ENCODE data around the gene HEBP2.

Gene HEBP2

DNA sequence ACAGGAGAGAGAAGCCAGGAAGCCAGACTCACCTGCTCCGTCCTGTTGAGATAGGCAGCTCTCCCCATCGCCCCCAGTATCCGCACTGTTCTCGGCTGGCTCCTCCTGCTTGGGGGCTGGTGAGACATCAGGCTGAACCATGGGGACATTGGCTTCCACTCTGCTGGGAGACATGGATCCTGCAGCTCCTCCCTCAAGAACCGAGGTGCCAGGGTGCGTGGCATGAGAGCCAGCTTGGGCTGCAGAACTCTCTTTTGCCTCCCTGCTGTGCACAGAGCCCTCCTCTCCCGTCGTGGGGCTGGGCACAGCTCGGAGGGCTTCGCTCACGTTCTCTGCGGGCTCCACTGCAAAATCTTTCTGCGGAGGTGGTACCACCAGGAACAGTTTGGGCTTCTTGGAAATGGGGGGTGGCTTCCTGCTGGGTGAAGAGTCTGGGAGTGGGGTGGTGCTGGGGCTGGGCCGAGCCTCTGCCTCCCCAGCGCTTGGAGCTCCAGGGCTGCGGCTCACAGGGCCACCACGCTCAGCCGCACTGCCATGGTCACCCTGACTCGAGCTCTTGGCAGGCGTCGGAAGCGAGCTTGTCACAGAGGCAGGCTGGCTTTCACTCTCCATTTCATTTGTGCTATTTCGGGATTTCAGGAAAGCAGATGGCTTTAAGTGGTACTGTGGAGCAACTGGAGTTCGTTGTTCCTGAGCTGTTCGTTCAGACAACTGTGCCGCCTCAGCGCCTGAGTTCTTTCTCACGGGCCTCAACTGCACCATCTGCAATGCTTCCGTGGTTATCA is 26.5 kb downstream of the HEBP2 start:
- Histone ChIP-seq H2BK120ac (ENCODE audit: low read depth, low read length) (no peak overlapping the region), H2BK12ac (ENCODE audit: low read length in 2 of 2) (no peak overlapping the region), H4K91ac (ENCODE audit: low read length) (no peak overlapping the region), H3K4me1 (ENCODE audit: control insufficient read depth, insufficient read depth, low read depth, low read length) (no peaks in the 10 kb centered on the region), H3K9ac (ENCODE audit: low read length) (no peak overlapping the region), H3K18ac (ENCODE audit: low read depth in 1 of 2, low read length in 2 of 2) (no peak overlapping the region), H2BK5ac (ENCODE audit: low read depth, low read length, poor library complexity, severe bottlenecking) (no peak overlapping the region), H3K27ac (ENCODE audit: low read length, poor library complexity, severe bottlenecking) (no peak overlapping the region), H3K4me2 (ENCODE audit: low read length, poor library complexity, severe bottlenecking) (no peak overlapping the region), H3K36me3 (ENCODE audit: control insufficient read depth in 1 of 2, insufficient read depth in 2 of 2, low read depth in 1 of 2, low read length in 2 of 2) (peaks cover 42 to 50% of the 10 kb centered on the region in 2 experiments), H3K27me3 (ENCODE audit: control insufficient read depth in 1 of 2, insufficient read depth in 1 of 2, low read length in 2 of 2) (no peaks in the 10 kb centered on the region), H3K79me1 (replicated peaks; ENCODE audit: low read length, poor library complexity, severe bottlenecking) (peaks cover 25% of the 10 kb centered on the region), H3K14ac (ENCODE audit: low read length in 2 of 2) (no peak overlapping the region), H3K4ac (ENCODE audit: low read depth in 1 of 2, low read length in 2 of 2) (no peak overlapping the region), H3K9me3 (ENCODE audit: control insufficient read depth, low read length) (no peaks in the 10 kb centered on the region), H2AK5ac (ENCODE audit: low read length, severe bottlenecking) (no peak overlapping the region), H2AFZ (ENCODE audit: low read depth, low read length) (no peak overlapping the region), H3K4me3 (ENCODE audit: insufficient read depth in 1 of 2, low read depth in 1 of 2, low read length in 2 of 2) (no peak overlapping the region), H4K8ac (ENCODE audit: low read length) (no peak overlapping the region), H2BK15ac (ENCODE audit: low read depth, poor library complexity, severe bottlenecking) (peak overlapping the region; percentile 9), H3K23ac (ENCODE audit: low read length in 2 of 2) (no peak overlapping the region)
- 95% methylated on average over 29 of the region's 29 CpGs for whole genome bisulfite sequencing
- no peak for DNase-seq

- peaks cover 25% of the 10 kb centered on the region for H3K79me1 ChIP-seq (replicated peaks; ENCODE audit: low read length, poor library complexity, severe bottlenecking)
- no peak overlapping the region for H3K4me2 ChIP-seq (ENCODE audit: low read length, poor library complexity, severe bottlenecking)
- H4K8ac ChIP-seq (ENCODE audit: low read length), result no peak overlapping the region
- H2BK12ac ChIP-seq (ENCODE audit: low read length in 2 of 2), result no peak overlapping the region
- DNase-seq, result no peak
- H3K27me3 ChIP-seq (ENCODE audit: control insufficient read depth in 1 of 2, insufficient read depth in 1 of 2, low read length in 2 of 2), result no peaks in the 10 kb centered on the region
- H2BK120ac ChIP-seq (ENCODE audit: low read depth, low read length), result no peak overlapping the region
- no peak overlapping the region for H3K23ac ChIP-seq (ENCODE audit: low read length in 2 of 2)
- no peak overlapping the region for H2AFZ ChIP-seq (ENCODE audit: low read depth, low read length)
- no peak overlapping the region for H4K91ac ChIP-seq (ENCODE audit: low read length)
- H3K27ac ChIP-seq (ENCODE audit: low read length, poor library complexity, severe bottlenecking), result no peak overlapping the region
- WGBS, result 94% methylated on average over 19 of the region's 19 CpGs
- H3K14ac ChIP-seq (ENCODE audit: low read length in 2 of 2), result no peak overlapping the region
- no peaks in the 10 kb centered on the region for H3K9me3 ChIP-seq (ENCODE audit: control insufficient read depth, low read length)
- no peak overlapping the region for H2BK15ac ChIP-seq (ENCODE audit: low read depth, poor library complexity, severe bottlenecking)
- no peak overlapping the region for H3K18ac ChIP-seq (ENCODE audit: low read depth in 1 of 2, low read length in 2 of 2)
- H3K36me3 ChIP-seq (ENCODE audit: control insufficient read depth in 1 of 2, insufficient read depth in 2 of 2, low read depth in 1 of 2, low read length in 2 of 2), result peaks cover 41 to 43% of the 10 kb centered on the region in 2 experiments
- H2BK5ac ChIP-seq (ENCODE audit: low read depth, low read length, poor library complexity, severe bottlenecking), result no peak overlapping the region
- no peak overlapping the region for H3K9ac ChIP-seq (ENCODE audit: low read length)
- H3K4me1 ChIP-seq (ENCODE audit: control insufficient read depth, insufficient read depth, low read depth, low read length), result no peaks in the 10 kb centered on the region
- no peak overlapping the region for H2AK5ac ChIP-seq (ENCODE audit: low read length, severe bottlenecking)
- H3K4ac ChIP-seq (ENCODE audit: low read depth in 1 of 2, low read length in 2 of 2), result peak overlapping the region in 1 of 2 experiments; percentile 6
- H3K4me3 ChIP-seq (ENCODE audit: insufficient read depth in 1 of 2, low read depth in 1 of 2, low read length in 2 of 2), result no peak overlapping the region
Measured at GRCh38 chr6:138431256-138432062, 27.4 kb downstream of the HEBP2 start.

GRCh38 chr6:138432063-138432356 is 28.0 kb downstream of the HEBP2 start:
- H3K18ac ChIP-seq (ENCODE audit: low read depth in 1 of 2, low read length in 2 of 2), result no peak overlapping the region
- no peak overlapping the region for H3K4me3 ChIP-seq (ENCODE audit: insufficient read depth in 1 of 2, low read depth in 1 of 2, low read length in 2 of 2)
- no peak overlapping the region for H3K9ac ChIP-seq (ENCODE audit: low read length)
- H3K14ac ChIP-seq (ENCODE audit: low read length in 2 of 2), result no peak overlapping the region
- no peaks in the 10 kb centered on the region for H3K27me3 ChIP-seq (ENCODE audit: control insufficient read depth in 1 of 2, insufficient read depth in 1 of 2, low read length in 2 of 2)
- H2BK5ac ChIP-seq (ENCODE audit: low read depth, low read length, poor library complexity, severe bottlenecking), result no peak overlapping the region
- H3K27ac ChIP-seq (ENCODE audit: low read length, poor library complexity, severe bottlenecking), result no peak overlapping the region
- no peak overlapping the region for H3K4ac ChIP-seq (ENCODE audit: low read depth in 1 of 2, low read length in 2 of 2)
- no peaks in the 10 kb centered on the region for H3K9me3 ChIP-seq (ENCODE audit: control insufficient read depth, low read length)
- H3K23ac ChIP-seq (ENCODE audit: low read length in 2 of 2), result no peak overlapping the region
- no peak for DNase-seq
- peaks cover 22% of the 10 kb centered on the region for H3K79me1 ChIP-seq (replicated peaks; ENCODE audit: low read length, poor library complexity, severe bottlenecking)
- H3K4me2 ChIP-seq (ENCODE audit: low read length, poor library complexity, severe bottlenecking), result no peak overlapping the region
- H4K8ac ChIP-seq (ENCODE audit: low read length), result no peak overlapping the region
- H3K36me3 ChIP-seq (ENCODE audit: control insufficient read depth in 1 of 2, insufficient read depth in 2 of 2, low read depth in 1 of 2, low read length in 2 of 2), result peaks cover 38 to 39% of the 10 kb centered on the region in 2 experiments
- no peak overlapping the region for H2AK5ac ChIP-seq (ENCODE audit: low read length, severe bottlenecking)
- no peak overlapping the region for H2BK12ac ChIP-seq (ENCODE audit: low read length in 2 of 2)
- WGBS, result 98% methylated on average over 11 of the region's 11 CpGs
- H2BK120ac ChIP-seq (ENCODE audit: low read depth, low read length), result no peak overlapping the region
- no peak overlapping the region for H4K91ac ChIP-seq (ENCODE audit: low read length)
- no peaks in the 10 kb centered on the region for H3K4me1 ChIP-seq (ENCODE audit: control insufficient read depth, insufficient read depth, low read depth, low read length)
- H2AFZ ChIP-seq (ENCODE audit: low read depth, low read length), result no peak overlapping the region
- H2BK15ac ChIP-seq (ENCODE audit: low read depth, poor library complexity, severe bottlenecking), result no peak overlapping the region

DNA sequence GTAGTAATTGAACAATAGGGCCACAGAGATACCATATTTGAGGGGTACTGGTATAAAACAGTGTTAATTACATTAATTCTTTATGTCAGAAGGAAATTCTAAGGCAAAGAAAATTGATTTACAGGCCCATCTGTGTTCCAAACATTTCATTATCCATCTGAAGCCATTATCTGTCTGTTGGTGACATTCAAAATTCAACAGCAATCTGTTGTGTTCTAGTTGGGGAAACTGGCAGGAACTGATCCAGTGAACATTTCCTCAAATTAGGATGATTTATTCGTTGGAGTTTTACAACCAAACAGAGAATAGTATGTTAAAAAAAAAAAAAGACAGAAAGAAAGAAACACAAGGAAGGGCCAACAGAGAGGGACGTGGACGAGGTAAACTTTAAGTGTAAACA is 30.1 kb downstream of the HEBP2 start:
- Histone ChIP-seq H3K4ac (ENCODE audit: low read depth in 1 of 2, low read length in 2 of 2) (no peak overlapping the region), H3K36me3 (ENCODE audit: control insufficient read depth in 1 of 2, insufficient read depth in 2 of 2, low read depth in 1 of 2, low read length in 2 of 2) (peaks cover 32 to 38% of the 10 kb centered on the region in 2 experiments), H3K18ac (ENCODE audit: low read depth in 1 of 2, low read length in 2 of 2) (no peak overlapping the region), H3K27me3 (ENCODE audit: control insufficient read depth in 1 of 2, insufficient read depth in 1 of 2, low read length in 2 of 2) (no peaks in the 10 kb centered on the region), H3K23ac (ENCODE audit: low read length in 2 of 2) (no peak overlapping the region), H2BK5ac (ENCODE audit: low read depth, low read length, poor library complexity, severe bottlenecking) (no peak overlapping the region), H3K9me3 (ENCODE audit: control insufficient read depth, low read length) (no peaks in the 10 kb centered on the region), H3K9ac (ENCODE audit: low read length) (no peak overlapping the region), H2BK120ac (ENCODE audit: low read depth, low read length) (no peak overlapping the region), H3K4me3 (ENCODE audit: insufficient read depth in 1 of 2, low read depth in 1 of 2, low read length in 2 of 2) (no peak overlapping the region), H3K79me1 (replicated peaks; ENCODE audit: low read length, poor library complexity, severe bottlenecking) (peaks cover 20% of the 10 kb centered on the region), H3K4me2 (ENCODE audit: low read length, poor library complexity, severe bottlenecking) (no peak overlapping the region), H3K27ac (ENCODE audit: low read length, poor library complexity, severe bottlenecking) (no peak overlapping the region), H3K14ac (ENCODE audit: low read length in 2 of 2) (no peak overlapping the region), H2BK15ac (ENCODE audit: low read depth, poor library complexity, severe bottlenecking) (no peak overlapping the region), H4K91ac (ENCODE audit: low read length) (no peak overlapping the region), H2AFZ (ENCODE audit: low read depth, low read length) (no peak overlapping the region), H2BK12ac (ENCODE audit: low read length in 2 of 2) (no peak overlapping the region), H3K4me1 (ENCODE audit: control insufficient read depth, insufficient read depth, low read depth, low read length) (no peaks in the 10 kb centered on the region), H4K8ac (ENCODE audit: low read length) (no peak overlapping the region), H2AK5ac (ENCODE audit: low read length, severe bottlenecking) (no peak overlapping the region)
- DNase-seq, result no peak
- WGBS, result no CpG with 5 or more reads among the region's 3 CpGs

All from mesenchymal stem cell (in vitro differentiated cells and primary cell).